HL-60 (cell line): ENCODE data around the gene ZNF280B.

Experiments used
- DNase-seq, 2 experiments: peaks; one replicate each; pipeline ENCODE4 v3.0.0-alpha.2; 2010 to 2020; ENCODE audit warnings: low read depth in 1 of 2, low spot score in 1 of 2
- H3K27ac ChIP-seq: fragments of 250-450 bp; sonication (Bioruptor Pico); replicated peaks from 2 replicates; pipeline ENCODE4 v1.5.1; 2020; ENCODE audit warnings: mild to moderate bottlenecking, moderate library complexity
- H3K27me3 ChIP-seq: fragments of 250-450 bp; sonication (Bioruptor Pico); 2 replicates; pipeline ENCODE4 v1.5.1; 2021; ENCODE audit warnings: mild to moderate bottlenecking, moderate library complexity; ENCODE audit not compliant: insufficient read depth, poor library complexity, severe bottlenecking
- H3K4me3 ChIP-seq: replicated peaks from 2 replicates; pipeline ENCODE4 v1.5.1; 2011; ENCODE audit warnings: mild to moderate bottlenecking, control low read depth, low read length; ENCODE audit not compliant: insufficient read depth
- GABPA ChIP-seq: IDR thresholded peaks from 2 replicates; pipeline ENCODE4 v1.6.1; 2012; ENCODE audit warnings: low read depth
- POLR2AphosphoS5 ChIP-seq: IDR thresholded peaks from 2 replicates; pipeline ENCODE4 v1.6.1; 2012; ENCODE audit warnings: low read depth
- SPI1 ChIP-seq: IDR thresholded peaks from 2 replicates; pipeline ENCODE4 v1.6.1; 2012; ENCODE audit warnings: low read depth, mild to moderate bottlenecking, borderline replicate concordance
- TF ChIP-seq, protein P1 (sequence below): IDR thresholded peaks from one replicate; pipeline ENCODE4 v1.5.1; 2011; ENCODE audit warnings: low read length, control low read depth, inconsistent platforms; ENCODE audit not compliant: insufficient read depth
- TF ChIP-seq, protein P2 (sequence below): IDR thresholded peaks from 2 replicates; pipeline ENCODE4 v1.6.1; 2012; ENCODE audit warnings: low read depth; ENCODE audit not compliant: insufficient replicate concordance

The ZNF280B gene

DNA sequence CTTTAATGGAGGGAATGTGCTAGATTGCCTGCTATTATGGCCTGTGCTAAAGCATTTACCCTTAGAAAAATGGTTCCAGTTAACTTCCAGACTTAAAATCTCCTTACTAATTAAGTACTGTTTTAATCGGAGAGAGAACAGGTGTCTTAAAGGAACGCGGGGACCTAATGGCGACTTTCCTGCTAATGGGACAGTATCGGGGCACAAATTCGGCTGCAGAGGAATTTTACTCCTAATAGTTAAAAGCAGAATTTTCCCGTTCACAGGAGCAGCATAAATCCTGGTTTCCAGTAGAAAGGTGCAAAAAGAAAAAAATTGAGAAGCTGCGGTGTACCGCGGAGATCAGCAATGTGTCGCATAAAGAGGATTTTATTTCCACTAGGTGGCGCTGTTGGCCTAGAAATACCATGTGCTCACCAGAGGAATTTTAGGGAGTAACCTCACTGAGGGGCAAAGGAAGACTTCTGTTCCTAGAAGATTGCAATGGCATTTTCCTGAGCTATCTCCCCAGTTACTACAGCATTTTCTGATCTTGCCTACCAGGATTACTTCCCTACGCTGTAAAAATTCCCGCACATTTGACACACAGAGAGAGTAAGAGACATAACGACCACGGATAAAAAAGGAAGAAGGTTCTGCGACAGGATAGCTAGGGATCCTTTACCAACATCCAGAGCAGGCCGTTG is 44.5 kb downstream of the ZNF280B start:
- no peak for TF ChIP-seq POLR2AphosphoS5
- TF ChIP-seq, protein P1, sequence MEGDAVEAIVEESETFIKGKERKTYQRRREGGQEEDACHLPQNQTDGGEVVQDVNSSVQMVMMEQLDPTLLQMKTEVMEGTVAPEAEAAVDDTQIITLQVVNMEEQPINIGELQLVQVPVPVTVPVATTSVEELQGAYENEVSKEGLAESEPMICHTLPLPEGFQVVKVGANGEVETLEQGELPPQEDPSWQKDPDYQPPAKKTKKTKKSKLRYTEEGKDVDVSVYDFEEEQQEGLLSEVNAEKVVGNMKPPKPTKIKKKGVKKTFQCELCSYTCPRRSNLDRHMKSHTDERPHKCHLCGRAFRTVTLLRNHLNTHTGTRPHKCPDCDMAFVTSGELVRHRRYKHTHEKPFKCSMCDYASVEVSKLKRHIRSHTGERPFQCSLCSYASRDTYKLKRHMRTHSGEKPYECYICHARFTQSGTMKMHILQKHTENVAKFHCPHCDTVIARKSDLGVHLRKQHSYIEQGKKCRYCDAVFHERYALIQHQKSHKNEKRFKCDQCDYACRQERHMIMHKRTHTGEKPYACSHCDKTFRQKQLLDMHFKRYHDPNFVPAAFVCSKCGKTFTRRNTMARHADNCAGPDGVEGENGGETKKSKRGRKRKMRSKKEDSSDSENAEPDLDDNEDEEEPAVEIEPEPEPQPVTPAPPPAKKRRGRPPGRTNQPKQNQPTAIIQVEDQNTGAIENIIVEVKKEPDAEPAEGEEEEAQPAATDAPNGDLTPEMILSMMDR = peak; percentile 34
- TF ChIP-seq, protein P2, sequence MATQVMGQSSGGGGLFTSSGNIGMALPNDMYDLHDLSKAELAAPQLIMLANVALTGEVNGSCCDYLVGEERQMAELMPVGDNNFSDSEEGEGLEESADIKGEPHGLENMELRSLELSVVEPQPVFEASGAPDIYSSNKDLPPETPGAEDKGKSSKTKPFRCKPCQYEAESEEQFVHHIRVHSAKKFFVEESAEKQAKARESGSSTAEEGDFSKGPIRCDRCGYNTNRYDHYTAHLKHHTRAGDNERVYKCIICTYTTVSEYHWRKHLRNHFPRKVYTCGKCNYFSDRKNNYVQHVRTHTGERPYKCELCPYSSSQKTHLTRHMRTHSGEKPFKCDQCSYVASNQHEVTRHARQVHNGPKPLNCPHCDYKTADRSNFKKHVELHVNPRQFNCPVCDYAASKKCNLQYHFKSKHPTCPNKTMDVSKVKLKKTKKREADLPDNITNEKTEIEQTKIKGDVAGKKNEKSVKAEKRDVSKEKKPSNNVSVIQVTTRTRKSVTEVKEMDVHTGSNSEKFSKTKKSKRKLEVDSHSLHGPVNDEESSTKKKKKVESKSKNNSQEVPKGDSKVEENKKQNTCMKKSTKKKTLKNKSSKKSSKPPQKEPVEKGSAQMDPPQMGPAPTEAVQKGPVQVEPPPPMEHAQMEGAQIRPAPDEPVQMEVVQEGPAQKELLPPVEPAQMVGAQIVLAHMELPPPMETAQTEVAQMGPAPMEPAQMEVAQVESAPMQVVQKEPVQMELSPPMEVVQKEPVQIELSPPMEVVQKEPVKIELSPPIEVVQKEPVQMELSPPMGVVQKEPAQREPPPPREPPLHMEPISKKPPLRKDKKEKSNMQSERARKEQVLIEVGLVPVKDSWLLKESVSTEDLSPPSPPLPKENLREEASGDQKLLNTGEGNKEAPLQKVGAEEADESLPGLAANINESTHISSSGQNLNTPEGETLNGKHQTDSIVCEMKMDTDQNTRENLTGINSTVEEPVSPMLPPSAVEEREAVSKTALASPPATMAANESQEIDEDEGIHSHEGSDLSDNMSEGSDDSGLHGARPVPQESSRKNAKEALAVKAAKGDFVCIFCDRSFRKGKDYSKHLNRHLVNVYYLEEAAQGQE = no peak
- no peak for TF ChIP-seq GABPA
- Histone ChIP-seq H3K27ac (no peak overlapping the region), H3K27me3 (peaks cover 6% of the 10 kb centered on the region), H3K4me3 (no peak overlapping the region)
- DNase-seq = peak; percentile 35 to 68

- Histone ChIP-seq H3K27me3 (peaks cover 6% of the 10 kb centered on the region), H3K4me3 (no peak overlapping the region), H3K27ac (no peak overlapping the region)
- peak in 1 of 2 experiments; percentile 5 for DNase-seq
- TF ChIP-seq, protein P1 = peak; percentile 17
- TF ChIP-seq POLR2AphosphoS5 = no peak
Measured at GRCh38 chr22:22462813-22463567, 45.6 kb downstream of the ZNF280B start.

GRCh38 chr22:22461583-22461982 is 47.0 kb downstream of the ZNF280B start:
- no peak for DNase-seq
- H3K27ac ChIP-seq = no peak overlapping the region
- peaks cover 6% of the 10 kb centered on the region for H3K27me3 ChIP-seq
- TF ChIP-seq, protein P1 = no peak
- TF ChIP-seq SPI1 (no peak), POLR2AphosphoS5 (no peak)
- TF ChIP-seq, protein P2 = no peak
- no peak overlapping the region for H3K4me3 ChIP-seq

DNA sequence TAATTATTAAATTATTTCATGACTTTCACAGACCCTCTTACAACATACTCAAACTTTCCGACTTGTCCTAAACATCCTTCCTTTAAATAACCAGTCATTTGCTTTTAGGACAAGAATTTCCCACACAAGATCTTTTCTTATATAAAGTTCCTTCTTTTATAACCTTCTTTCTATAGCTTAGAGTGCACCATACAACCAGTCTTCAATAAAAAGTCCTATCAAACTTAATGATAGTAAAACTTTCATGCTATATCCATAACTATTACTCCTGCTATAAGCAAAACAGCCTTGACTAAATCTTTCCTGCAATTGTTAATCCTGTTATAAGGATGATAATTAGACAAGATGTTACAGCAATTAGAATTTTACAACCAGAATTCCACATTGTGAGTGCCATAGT is 47.4 kb downstream of the ZNF280B start:
- Histone ChIP-seq H3K27me3 (peaks cover 6% of the 10 kb centered on the region), H3K4me3 (no peak overlapping the region), H3K27ac (no peak overlapping the region)
- DNase-seq = no peak
- no peak for TF ChIP-seq POLR2AphosphoS5
- TF ChIP-seq, protein P1 = no peak
- no peak for TF ChIP-seq SPI1
- no peak for TF ChIP-seq GABPA
- TF ChIP-seq, protein P2 = no peak
